GM18517 (cell line): Measurements from ENCODE around the gene OPTN.
"Not testable (repeated sequence)": the region's sequence is repeated elsewhere in the genome, so short reads cannot be mapped to it uniquely, and the experiment has no call there.

Experiments
- ATAC-seq: cut with Tn5 transposase; IDR thresholded peaks from one replicate; pipeline ENCODE4 v1.9.1; 2021; ENCODE audit warnings: mild to moderate bottlenecking, moderate library complexity; ENCODE audit not compliant: unreplicated experiment

The OPTN gene

DNA sequence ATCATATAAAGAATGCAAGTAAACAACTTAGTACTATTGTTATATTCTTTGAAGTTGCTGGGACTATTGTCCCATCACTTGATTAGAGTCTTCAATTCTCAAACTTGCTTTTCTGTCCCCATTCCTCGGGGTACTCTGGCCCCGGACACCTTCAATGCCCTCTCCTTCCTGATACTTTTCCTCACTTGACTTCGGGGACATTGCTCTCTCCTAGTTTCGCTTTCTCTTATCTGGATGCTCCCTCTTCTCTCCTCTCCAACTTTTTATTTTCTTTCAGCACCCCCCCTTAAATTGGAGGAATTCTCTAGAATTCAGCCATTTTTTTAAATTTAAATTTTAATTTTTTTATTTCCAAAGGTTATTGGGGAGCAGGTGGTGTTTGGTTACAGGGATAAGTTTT lies 10.6 kb upstream of the OPTN start:
- no peak for ATAC-seq

DNA sequence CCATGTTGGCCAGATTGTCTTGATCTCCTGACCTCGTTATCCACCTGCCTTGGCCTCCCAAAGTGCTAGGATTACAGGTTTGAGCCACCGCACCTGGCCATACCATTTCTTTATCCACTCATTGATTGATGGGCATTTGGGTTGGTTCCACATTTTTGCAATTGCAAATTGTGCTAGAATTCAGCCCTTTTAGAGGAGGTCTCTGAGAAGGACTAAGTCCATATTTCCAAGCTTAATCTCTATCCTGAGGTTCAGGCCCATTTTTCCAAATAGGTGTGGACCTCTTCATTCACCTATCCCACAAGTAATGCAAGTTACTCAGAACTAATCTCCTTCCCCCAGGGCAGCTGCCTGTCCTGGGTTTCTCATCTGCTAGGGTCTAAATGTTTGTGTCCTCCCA lies 9.7 kb upstream of the OPTN start:
- no peak for ATAC-seq

DNA sequence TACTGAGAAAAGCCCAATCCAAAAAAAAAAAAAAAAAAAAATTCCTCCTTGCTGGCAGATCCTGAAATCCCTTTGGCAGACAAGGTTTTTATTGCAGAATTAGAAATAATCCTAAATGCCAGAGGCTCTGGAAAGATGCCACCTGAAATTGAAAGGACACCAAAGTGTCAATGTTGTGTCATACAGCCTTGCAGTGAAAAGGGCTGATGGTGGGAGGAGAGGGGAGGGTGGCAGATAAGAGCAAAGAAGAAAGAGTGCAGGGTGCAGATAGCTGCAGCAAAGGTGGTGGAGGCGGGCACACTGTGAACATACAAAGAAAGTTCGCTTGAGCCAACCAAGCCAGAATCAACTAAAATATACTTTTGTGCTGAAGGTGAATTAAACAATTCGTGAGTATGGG lies 8.2 kb upstream of the OPTN start:
- ATAC-seq = no peak

DNA sequence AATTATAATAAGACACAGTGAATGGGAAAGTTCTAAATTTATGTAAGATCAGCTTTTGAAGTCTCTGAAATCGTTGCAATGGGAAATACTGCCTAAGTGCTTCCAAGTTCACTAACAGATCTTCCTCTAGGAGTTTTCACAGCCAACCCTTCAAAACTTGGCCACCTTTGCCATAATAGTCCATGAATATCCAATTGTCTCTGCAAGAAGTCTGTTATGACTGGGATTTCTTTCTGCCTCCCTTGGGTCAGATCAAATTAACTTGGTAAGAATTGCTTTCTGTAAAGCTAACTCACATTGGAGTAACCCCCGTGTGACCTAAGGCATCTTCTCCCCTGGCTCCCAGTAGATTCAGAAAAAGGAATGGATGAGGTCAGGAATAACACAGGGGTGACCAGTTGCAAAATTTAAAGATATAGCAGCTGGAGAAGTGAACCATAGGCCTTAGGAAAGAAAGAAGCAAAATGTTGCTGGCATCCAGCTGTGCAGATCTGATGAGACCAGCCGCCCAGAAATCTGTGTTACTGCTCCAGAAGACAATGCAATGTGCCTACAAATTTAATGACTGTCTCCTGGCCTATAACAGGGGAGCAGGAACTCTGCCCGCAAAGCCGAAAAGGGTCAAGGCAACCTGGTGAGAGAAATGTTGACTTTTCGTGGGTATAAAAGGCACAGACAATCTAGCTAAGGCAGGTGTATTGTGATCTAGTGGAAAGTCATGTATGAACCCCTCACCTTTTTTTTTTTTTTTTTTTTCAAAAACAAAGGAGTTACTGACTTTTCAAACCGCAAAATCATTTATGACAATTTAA lies 7.5 kb upstream of the OPTN start:
- ATAC-seq = no peak

DNA sequence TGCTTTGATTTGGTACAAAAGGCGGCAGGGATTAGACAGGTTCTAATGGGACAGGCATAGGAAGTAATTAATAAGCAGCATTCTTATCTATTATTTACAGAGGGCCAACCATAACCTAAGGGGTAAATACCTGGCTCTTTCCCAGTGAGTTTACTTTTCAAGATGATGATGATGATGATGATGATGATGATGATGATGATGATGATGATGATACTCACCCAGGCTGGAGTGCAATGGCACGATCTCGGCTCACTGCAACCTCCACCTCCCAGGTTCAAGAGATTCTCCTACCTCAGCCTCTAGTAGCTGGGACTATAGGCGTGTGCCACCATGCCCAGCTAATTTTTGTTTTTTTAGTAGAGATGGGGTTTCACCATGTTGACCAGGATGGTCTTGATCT lies 5.9 kb upstream of the OPTN start:
- not testable (repeated sequence) for ATAC-seq

DNA sequence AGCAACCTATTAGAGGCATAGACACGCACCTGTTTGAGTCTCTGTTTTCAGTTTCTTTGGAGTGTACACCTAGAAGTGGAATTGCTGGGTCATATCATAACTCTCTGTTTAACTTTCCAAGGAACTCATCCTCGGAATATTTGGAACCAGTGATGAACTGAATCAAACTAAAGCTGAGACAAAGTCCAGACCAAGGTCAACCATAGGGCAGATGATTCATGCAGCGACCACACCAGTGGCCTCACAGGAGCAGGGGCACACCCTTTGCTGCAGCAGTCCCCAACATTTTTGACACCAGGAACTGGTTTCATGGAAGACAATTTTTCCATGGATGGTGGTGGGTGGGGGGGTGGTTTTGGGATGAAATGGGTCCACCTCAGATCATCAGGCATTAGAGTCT lies 4.9 kb upstream of the OPTN start:
- no peak for ATAC-seq

DNA sequence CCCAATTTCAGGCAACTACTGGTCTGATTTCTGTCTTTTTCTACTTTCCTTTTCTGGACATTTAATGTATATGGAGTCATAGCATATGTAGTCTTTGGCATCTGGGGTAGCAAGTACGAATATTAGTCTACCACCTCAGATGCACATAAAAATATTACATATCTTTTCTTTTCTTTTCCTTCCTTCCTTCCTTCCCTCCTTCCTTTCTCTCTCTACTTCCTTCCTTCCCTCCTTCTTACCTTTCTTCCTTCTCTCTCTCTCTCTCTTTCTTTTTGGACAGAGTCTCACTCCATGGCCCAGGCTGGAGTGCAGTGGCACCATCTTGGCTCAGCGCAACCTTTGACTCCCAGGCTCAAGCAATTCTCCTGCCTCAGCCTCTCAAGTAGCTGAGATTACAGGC lies 4.0 kb upstream of the OPTN start:
- no peak for ATAC-seq

DNA sequence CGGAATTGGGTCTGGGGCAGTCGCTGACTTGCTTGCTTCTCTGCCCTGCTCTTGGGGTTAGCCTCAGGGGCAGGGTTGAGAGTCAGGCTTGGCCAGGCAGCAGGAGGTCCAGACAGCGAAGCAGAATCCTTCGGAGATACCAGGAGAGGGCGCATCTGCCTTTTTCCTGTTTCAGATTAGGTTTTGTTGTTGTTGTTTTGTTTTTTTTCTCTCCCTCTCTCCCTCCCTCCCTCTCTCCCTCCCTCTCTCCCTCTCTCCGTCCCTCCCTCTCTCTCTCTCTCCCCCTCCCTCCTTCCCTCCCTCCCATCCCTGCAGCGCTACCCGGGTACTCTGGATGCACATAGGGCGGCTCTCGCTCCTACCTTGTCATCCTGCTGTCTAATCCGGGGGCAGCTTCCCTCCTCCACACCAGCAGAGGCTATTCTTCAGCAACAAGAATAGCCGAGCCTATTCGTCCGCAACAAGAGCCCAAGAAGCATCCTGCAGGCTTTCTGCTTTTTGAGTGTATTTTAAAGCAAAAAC lies 758 bp upstream of the OPTN start:
- peak; percentile 37 for ATAC-seq

DNA sequence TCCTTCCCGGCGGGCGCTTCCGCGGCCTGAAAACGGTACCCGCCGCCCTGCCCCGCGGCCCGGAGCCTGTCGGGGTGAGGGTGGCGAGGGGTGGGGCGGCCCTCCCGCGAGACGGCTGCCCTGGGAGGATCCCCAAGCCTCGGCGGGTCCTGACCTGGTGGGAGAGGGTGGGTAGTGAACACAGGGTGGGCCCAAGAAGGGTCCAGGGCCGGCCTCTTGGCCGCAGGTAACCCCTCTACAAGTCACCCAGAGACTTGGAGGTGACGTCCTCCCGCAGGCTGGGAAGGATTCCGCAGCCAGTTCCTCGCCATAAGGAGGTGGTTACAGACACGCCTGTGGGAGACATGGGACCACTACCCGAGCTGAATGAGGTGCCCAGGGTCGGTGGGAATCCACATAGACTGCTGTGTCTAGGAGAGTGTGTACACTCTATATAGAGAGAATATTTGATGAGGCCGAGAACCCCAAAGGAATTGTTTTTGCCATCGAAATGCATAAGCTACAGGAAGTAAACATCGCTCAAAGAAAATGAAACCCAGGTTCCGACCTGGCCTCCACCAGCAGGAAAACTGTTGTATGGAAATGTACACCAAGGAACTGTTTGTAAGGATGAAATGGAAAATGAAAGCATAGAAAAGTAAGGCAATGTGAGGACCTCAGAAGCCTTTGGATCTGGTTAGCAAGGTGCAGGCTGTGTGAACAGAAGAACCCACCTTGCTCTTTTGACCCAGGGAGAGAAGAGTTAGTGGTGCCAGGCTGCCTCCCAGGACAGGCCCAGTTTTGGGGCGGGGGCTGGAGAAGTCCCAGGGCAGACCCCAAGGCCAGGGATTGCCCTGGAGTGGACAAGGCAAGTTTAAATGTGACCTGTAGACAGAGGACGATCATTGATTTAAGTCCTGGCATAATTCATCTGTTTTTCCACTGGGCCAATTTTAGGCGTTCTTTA lies 659 bp downstream of the OPTN start:
- peak; percentile 21 for ATAC-seq

DNA sequence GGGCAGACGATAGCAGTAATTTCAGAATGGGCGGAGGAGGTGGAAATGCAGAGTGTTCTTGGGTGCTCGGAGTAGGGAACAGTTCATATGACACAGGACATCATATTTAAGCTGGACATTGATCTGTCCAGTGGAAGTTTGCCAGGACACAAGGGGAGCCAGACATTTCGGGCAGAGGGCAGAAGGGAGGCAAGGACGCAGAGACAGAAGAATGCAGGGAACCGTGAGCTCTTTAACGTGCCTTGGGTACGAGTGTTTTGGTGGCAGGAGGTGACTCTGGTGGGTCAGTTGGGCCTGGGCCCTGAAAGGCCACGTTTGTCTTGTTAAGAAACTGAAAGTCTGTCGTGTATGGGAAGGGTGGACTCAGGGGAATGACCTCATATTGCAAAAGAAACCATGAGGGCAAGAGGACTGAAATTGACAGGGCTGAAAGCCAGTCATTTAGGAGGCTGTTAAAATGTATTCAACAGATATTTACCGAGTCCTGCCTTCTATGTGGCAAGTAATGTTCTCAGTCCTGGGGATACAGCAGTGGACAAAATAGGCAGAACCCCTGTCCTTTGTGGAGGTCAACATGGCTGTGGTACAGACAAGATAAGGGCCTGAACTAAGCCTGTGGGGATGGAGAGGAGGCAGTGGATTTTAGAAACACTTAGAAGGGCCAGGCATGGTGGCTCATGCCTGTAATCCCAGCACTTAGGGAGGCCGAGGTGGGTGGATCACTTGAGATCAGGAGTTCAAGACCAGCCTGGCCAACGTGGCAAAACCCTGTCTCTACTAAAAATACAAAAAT lies 2.2 kb downstream of the OPTN start:
- ATAC-seq = no peak

DNA sequence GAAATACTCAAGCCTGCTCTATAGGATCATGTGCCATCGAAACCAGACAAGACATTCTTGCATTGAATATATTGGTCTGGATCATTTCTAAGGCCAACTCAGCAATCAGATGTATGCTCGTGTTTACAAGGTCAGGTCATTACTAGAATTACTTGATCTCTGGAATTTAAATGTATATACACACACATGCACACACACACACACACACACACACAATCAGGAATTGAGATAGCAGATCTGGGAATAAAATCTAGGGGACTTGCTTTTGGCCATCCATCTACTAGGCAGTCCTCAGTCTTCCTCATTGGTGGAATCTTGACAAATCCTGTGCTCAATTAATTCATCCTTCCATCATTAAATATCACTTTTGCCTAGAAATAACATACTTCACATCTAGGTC lies 3.6 kb downstream of the OPTN start:
- ATAC-seq = no peak

DNA sequence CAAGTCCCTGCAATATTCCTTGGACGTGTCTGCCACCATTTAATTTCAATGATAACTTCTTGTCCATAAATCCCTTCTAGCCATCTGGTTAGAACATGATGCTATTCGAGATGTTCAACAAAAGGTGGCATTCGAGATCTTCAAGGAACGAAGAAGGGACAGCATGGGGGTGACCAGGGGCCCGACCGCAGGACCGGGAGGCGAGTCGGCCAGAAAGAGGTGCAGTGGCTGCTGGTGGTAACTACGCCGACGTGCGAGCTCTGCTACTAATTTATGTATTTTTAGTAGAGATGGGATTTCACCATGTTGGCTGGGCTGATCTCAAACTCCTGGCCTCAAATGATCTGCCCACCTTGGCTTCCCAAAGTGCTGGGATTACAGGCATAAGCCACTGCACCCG lies 4.7 kb downstream of the OPTN start:
- no peak for ATAC-seq

DNA sequence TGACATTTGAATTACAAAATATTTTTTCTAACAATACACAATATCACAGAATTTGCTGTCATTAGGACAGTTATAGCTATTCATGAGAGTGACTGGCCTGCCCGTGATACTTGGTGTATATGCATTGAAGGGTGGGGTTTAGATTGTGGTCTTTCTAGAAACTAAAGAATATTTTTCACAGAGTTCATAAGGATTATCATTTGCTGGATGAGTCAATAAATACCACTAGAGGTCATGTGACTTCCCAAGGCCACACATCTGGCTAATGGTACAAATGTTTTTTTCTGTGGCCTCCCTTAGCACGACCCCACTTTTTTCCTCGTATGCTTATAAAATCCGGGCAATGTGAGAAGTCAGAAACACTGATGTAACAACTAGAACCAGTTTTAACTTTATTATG lies 5.2 kb downstream of the OPTN start:
- ATAC-seq = no peak

DNA sequence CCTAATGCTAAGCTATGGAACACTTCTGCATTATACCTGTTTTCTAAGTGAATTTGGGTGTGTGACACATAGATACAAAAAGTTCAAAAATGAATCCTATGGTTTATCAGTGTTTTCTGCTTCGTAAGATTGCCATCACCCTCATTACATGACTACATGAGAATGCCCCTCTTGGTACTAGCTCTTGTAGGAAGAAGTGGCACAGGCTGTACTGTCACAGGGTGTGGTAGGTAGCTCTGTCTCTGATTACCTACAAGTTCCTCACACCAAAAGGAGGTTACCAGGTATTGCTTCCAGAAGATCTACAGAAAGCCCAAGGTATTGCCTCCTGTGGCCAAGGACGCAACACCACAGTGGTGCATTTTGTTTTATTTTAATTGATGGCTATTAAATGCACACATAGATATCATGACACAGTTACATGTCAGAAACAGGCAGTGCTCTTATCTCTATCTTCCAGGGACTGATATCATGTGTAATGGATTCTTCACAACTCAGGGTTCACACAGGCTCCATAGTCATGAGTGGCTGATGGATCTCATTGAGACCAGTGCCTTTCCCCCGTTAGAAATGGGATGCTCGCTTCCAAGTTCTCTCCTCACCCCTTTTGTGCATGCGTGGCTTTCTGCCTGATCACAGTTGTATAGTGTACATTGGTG lies 6.6 kb downstream of the OPTN start:
- ATAC-seq = no peak

DNA sequence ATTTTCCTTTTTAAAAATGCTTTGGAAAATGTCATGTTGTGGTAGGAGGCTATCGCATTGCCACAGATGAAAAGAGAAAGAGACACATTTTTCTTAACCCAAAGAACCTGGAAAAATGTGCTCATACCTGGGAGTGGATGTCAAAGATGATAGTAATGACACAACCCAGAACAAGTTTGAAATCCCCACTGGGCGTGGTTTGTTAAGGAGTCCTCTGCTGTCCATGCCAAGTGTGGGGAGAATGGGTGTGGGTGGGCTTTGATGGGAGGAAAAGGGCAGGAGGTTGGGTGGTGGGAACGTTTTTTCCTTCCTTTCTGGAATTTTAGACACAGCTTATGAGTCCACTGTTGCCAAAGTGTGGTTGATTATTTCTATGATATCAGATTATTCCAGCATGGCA lies 10.9 kb downstream of the OPTN start:
- ATAC-seq = no peak

DNA sequence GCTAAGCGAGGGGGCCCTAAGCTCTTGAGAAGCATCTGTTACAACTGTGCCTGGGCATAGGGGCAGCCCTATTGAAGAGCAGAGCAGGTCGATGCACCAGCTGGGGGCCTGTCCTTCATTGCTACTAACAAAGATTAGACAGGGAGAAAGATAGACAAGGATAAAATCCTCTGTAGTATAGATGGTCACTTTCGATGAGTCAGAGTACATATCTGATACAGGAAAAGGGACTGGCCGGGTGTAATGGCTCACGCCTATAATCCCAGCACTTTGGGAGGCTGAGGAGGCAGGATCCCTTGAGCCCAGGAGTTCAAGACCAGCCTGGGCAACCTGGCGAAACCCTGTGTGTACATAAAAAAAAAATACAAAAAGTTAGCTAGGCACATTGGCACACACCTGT lies 13.6 kb downstream of the OPTN start:
- no peak for ATAC-seq

DNA sequence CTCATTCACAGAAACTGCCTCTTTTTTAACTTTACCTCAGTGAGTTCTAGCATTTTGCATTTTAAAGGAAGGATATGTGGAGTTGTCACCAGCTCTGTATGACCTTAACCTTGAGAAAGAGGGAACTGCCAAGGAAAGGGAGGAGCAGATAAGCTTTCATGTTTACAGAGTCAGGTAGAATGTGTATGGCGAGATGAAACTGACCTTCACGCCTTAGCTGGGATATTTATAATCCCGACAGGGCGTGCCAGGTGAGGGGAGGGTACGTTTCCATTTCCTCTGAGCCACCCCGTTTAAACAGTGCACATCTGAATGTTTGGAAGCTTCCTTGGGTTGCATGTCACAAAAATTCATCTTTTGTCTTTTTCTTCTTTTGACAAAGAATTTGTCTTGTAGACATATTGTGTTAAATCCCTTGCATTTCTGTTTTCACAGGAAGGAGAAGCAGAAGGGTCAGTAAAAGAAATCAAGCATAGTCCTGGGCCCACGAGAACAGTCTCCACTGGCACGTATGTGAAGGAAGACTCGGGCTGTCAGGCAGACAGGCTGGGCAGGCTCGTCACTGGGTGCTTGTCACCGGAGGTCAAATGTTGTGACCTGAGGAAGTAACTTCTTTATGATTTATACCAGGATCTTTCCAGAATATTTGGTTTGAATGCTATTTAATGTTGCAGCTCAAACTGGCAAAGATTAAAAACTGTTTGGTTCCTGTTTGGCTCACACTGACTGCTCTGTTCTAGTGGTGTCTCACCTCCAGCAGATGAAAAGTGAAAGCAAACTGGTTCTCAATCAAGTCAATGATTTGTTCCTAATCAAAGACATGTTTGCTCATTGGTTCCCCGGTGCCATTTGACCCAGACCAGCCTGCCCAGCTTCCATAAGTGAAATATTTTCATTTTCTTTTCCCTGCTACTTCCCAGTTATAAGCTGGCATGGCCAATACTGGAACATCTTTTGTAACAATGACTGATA lies 16.2 kb downstream of the OPTN start:
- no peak for ATAC-seq

DNA sequence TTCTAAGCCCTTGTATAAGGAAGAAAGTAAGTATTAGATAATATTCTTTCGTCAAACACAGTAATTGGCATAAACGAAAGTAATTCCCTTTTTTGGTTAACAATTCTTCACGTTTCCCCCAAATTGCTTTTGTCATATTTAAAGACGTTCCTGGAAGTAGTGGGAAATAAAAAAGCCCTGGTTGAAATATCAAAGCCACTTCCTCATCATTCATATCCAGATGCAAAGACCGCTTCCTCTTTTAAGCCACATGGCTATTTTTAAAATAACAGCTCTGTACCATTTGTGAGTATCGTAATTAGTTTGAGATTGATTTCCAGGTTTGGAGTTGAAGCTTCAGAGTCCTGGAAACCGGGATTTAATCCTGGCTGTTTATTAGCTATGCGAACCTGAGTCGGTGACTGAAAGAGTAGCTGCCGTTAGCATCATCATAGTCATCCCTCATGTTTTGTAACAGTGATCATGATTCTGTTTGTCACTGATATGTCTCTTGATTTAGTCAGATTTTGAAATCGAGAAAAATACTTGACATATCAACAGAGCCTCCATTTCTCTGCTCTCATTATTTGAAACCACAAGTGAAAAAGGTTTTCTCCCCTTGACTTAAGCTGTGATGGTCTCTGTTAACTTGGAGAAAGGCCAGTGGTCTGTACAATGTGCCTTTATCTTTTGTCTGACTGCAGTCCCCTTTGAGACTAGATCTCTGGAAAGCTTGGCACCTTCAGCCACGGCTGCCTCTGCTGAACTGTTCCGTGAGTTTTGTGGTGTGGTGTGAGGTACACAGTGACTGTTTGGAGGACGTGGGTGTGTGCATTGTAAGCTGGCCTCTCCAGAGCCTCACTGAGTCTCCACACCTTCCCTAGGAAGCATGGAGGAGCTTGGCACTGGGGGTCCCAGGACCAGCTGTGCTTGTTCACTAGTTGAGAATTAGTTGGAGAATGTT lies 18.1 kb downstream of the OPTN start:
- no peak for ATAC-seq
